Thymus (tissue), 11 donors: Measurements from ENCODE around the gene RAB20. TPM values are rescaled to one million over a fixed set of nuclear protein-coding genes. Genes with fewer than 3 reads are reported as not detected.
"Not testable (repeated sequence)": the region's sequence is repeated elsewhere in the genome, so short reads cannot be mapped to it uniquely, and the experiment has no call there.

Experiments used
- DNase-seq, 9 donors: peaks; one replicate each; pipeline ENCODE4 v3.0.0-alpha.2; 2013; ENCODE audit warnings: low spot score in 9 of 9, low read depth in 6 of 9, missing footprints in 1 of 9
- H3K27ac ChIP-seq, 2 donors: one replicate each; pipeline ENCODE4 v1.5.1; 2013; ENCODE audit warnings: control low read depth in 1 of 2, low read depth in 1 of 2, low read length in 1 of 2, mild to moderate bottlenecking in 1 of 2, moderate library complexity in 1 of 2
- H3K27me3 ChIP-seq, 2 donors: one replicate each; pipeline ENCODE4 v1.5.1; 2013; ENCODE audit warnings: low read length in 1 of 2; ENCODE audit not compliant: control insufficient read depth in 2 of 2, insufficient read depth in 1 of 2
- H3K36me3 ChIP-seq, 2 donors: one replicate each; pipeline ENCODE4 v1.5.1; 2013; ENCODE audit warnings: low read length in 1 of 2, mild to moderate bottlenecking in 1 of 2, moderate library complexity in 1 of 2; ENCODE audit not compliant: control insufficient read depth in 2 of 2, insufficient read depth in 2 of 2
- H3K4me1 ChIP-seq, 2 donors: one replicate each; pipeline ENCODE4 v1.5.1; 2013; ENCODE audit warnings: low read length in 2 of 2; ENCODE audit not compliant: control insufficient read depth in 2 of 2, insufficient read depth in 2 of 2
- H3K4me3 ChIP-seq, 2 donors: one replicate each; pipeline ENCODE4 v1.5.1; 2013; ENCODE audit warnings: low read length in 2 of 2, control low read depth in 1 of 2, mild to moderate bottlenecking in 1 of 2
- H3K9me3 ChIP-seq, 2 donors: one replicate each; pipeline ENCODE4 v1.5.1; 2013; ENCODE audit warnings: low read length in 1 of 2, mild to moderate bottlenecking in 1 of 2; ENCODE audit not compliant: control insufficient read depth in 2 of 2, insufficient read depth in 1 of 2
- WGBS: extraction: QIAGEN DNeasy Blood & Tissue Kit; methylation state at CpG from one replicate; pipeline ENCODE4 v1.1.7; 2013; 5-methylcytosine and 5-hydroxymethylcytosine counted together
- polyA plus RNA-seq: library from polyadenylated mRNA; stranded (reverse); fragments of 200-250 nt; gene quantifications from one replicate; pipeline ENCODE4 v1.2.3, GENCODE V29; 2013
- total RNA-seq: library from RNA; stranded (reverse); fragments of 120-200 nt; gene quantifications from one replicate; pipeline ENCODE4 v1.2.4, GENCODE V29; 2013
- donor health status: healthy.

Gene RAB20
- total and polyA plus RNA-seq, 2 donors: 4.8 to 18.5 TPM

- Histone ChIP-seq H3K27ac (no peak overlapping the region), H3K4me1 (no peaks in the 10 kb centered on the region), H3K9me3 (no peaks in the 10 kb centered on the region), H3K27me3 (no peaks in the 10 kb centered on the region), H3K4me3 (no peak overlapping the region), H3K36me3 (no peaks in the 10 kb centered on the region)
- WGBS: 94% methylated on average over 3 of the region's 3 CpGs
- no peak for DNase-seq
Measured at GRCh38 chr13:110495881-110496280, 65.6 kb downstream of the RAB20 start.

GRCh38 chr13:110495376-110495775 is 66.1 kb downstream of the RAB20 start:
- H3K36me3 ChIP-seq: no peaks in the 10 kb centered on the region
- WGBS: 96% methylated on average over 3 of the region's 3 CpGs
- H3K4me1 ChIP-seq: no peaks in the 10 kb centered on the region
- no peak overlapping the region for H3K4me3 ChIP-seq
- H3K9me3 ChIP-seq: no peaks in the 10 kb centered on the region
- DNase-seq: no peak
- no peaks in the 10 kb centered on the region for H3K27me3 ChIP-seq
- H3K27ac ChIP-seq: no peak overlapping the region

DNA sequence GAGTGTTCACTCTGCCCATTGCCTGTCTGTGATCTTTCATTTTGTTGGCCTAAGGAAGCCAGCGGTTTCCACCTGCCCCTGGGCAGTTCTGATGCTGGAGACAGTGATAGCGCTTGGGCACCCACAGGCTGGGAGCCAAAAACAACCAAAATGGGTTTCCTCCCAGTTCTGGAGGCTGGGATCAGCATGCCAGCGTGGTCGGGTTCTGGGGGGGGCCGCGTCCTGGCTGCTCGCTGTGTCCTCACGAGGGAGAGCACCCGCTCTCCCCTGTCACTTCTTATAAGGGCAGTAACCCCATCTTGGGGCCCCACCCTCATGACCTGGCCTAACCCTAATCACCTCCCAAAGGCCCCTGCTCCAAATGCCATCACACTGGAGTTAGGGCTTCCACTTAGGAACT is 67.9 kb downstream of the RAB20 start:
- no peak for DNase-seq
- Histone ChIP-seq H3K27me3 (no peaks in the 10 kb centered on the region), H3K36me3 (no peaks in the 10 kb centered on the region), H3K9me3 (no peaks in the 10 kb centered on the region), H3K4me3 (no peak overlapping the region), H3K4me1 (no peaks in the 10 kb centered on the region), H3K27ac (no peak overlapping the region)
- WGBS: 97% methylated on average over 9 of the region's 9 CpGs

DNA sequence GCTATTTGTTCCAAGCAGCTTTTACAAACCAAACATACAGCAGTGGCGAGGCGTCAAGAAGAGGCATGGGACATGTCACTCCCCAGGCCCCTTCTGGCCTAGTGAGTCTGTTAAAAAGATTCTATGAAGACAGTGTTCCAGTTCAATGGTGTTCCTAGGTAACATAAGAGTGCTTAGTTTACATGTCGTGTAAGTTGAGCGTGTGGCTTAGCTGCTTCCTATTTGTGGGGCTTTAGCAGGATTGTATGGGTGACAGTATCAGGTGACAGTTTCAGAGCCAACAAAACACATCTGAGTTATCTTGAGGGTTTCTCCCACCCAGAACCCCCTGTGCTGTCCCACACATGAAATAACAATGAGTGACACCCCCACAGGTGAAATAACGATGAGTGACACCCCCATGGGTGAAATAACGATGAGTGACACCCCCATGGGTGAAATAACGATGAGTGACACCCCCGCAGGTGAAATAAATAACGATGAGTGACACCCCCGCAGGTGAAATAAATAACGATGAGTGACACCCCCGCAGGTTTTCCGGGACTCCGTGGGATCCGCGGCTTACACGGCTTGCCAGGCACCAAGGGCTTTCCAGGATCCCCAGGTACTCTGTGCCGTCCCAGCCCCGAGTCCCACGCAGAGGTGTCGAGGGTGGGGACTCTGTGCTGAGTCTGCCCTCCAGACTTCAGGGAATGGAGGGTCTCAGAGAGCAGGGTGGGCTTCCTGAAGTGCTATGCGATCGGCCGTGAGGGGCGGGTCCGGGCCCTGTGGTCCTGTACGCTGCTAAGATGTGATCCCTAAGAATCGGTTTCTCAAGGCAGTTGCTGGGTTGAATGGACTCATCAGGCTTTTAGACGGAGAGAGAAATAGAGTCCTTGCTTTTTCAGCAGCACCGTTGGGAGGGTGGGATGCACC is 68.6 kb downstream of the RAB20 start:
- DNase-seq: no peak
- H3K4me3 ChIP-seq: no peak overlapping the region

GRCh38 chr13:110491869-110492678 is 69.4 kb downstream of the RAB20 start:
- Histone ChIP-seq H3K27ac (no peak overlapping the region), H3K9me3 (no peaks in the 10 kb centered on the region), H3K4me1 (no peaks in the 10 kb centered on the region), H3K36me3 (no peaks in the 10 kb centered on the region), H3K27me3 (no peaks in the 10 kb centered on the region), H3K4me3 (no peak overlapping the region)
- no peak for DNase-seq
- WGBS: 95% methylated on average over 24 of the region's 24 CpGs

More for the DNA sequence above, 68.6 kb downstream of the RAB20 start:
- Histone ChIP-seq H3K27me3 (no peaks in the 10 kb centered on the region), H3K36me3 (no peaks in the 10 kb centered on the region), H3K27ac (no peak overlapping the region), H3K9me3 (no peaks in the 10 kb centered on the region), H3K4me1 (no peaks in the 10 kb centered on the region)
- 93% methylated on average over 30 of the region's 30 CpGs for WGBS

DNA sequence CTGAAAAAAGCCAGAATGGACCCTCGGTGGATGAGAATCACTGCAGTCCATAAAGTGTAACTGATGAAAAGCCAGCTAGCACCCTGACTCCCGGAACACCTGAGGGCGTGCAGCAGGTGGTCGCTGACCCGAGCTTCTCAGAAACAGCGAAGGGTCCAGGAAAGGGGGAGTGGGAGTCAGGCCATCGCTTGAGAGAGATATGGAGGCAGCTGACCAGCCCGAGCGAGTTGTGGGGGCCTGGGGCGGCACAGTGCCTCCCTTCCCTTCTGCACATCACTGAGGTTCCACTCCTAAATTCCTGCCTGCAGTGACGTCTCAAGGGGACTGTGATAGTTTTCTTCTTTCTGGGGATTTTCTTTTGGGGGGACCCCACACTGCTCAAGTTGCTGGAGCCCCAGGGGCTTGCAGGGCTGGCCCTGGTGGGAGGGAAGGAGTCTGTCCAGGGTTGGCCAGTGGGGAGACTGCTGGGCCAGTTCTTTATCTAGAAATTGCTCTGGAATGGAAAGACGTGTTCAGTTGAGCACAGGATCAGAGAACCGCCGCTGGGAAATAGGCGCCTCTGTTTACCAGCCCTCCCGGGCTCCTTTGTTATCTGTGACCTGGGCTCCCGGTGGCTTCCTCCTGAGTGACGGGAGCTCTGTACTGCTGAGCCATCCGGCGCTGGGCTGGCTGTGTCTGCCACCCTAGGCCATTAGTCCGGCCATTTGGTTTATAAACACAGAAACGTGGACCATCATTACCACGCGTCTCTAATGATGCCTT is 71.3 kb downstream of the RAB20 start:
- 96% methylated on average over 24 of the region's 24 CpGs for WGBS
- Histone ChIP-seq H3K4me3 (no peak overlapping the region), H3K27me3 (no peaks in the 10 kb centered on the region), H3K4me1 (no peaks in the 10 kb centered on the region), H3K9me3 (no peaks in the 10 kb centered on the region), H3K36me3 (no peaks in the 10 kb centered on the region), H3K27ac (no peak overlapping the region)
- DNase-seq: no peak

- H3K36me3 ChIP-seq, H3K4me1 ChIP-seq, DNase-seq, H3K9me3 ChIP-seq, H3K27me3 ChIP-seq, H3K27ac ChIP-seq, H3K4me3 ChIP-seq: not testable (repeated sequence)
- whole genome bisulfite sequencing: 95% methylated on average over 3 of the region's 3 CpGs
Measured at GRCh38 chr13:110486880-110487279, 74.6 kb downstream of the RAB20 start.

GRCh38 chr13:110486061-110486715 is 75.3 kb downstream of the RAB20 start:
- Histone ChIP-seq H3K4me1 (no peaks in the 10 kb centered on the region), H3K36me3 (no peaks in the 10 kb centered on the region), H3K27ac (no peak overlapping the region), H3K4me3 (no peak overlapping the region), H3K27me3 (no peaks in the 10 kb centered on the region), H3K9me3 (no peaks in the 10 kb centered on the region)
- no peak for DNase-seq
- WGBS: 95% methylated on average over 15 of the region's 15 CpGs
